NCI-H1105 treated with DMSO at 0.1 percent for 48 hours (cell line): Measurements from ENCODE around the gene ARHGAP40.

ENCODE experiments used
- DNase-seq: peaks from one replicate; lab custom pipeline; 2025; lab: John Stamatoyannopoulos, UW

The ARHGAP40 gene

DNA sequence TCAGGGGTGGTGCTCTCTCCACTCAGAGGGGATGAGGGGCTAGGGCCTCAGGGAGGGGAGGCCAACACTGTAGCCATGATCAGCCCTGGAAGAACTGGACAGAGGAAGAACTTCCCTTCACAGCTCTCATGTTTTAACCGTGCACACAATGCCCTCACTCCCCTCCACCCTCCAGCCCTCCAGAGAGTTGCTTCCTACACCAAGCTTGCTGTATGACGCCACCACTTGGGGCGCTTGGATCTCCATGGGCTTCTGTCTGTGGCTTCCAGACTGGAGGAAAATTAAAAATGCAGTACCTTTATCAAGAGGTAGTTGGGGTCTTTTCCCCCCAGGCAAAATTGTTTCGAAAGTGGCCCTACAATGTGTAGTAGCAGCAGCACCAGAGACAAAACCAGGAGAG is 48.4 kb downstream of the ARHGAP40 start:
- DNase-seq: no peak

GRCh38 chr20:38651154-38651553 is 49.5 kb downstream of the ARHGAP40 start:
- DNase-seq: no peak

DNA sequence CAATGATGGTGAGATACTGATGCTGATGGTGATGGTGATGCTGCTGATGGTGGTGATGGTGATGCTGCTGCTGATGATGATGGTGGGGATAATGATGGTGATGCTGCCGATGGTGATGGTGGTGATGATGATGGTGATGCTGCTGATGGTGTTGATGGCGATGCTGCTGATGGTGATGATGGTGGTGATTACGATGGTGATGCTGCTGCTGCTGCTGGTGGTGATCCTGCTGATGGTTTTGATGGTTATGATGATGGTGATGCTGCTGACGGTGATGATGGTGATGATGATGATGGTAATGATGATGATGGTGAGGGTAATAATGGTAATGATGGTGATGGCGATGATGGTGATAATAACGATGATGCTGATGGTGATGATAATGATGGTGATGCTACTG is 50.0 kb downstream of the ARHGAP40 start:
- DNase-seq: no peak

DNA sequence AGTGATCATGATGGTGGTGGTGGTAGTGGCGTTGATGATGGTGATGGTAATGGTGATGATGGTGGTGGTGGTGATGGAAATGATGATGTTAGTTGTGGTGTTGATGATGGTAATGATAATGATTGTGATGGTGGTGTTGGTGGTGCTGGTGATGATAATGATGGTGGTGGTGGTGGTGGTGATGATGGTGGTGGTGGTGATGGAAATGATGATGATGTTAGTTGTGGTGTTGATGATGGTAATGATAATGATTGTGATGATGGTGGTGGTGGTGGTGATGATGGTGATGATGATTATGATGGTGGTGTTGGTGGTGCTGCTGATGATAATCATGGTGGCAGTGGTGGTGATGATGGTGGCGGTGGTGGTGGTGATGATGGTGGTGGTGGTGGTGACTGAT is 51.4 kb downstream of the ARHGAP40 start:
- no peak for DNase-seq

DNA sequence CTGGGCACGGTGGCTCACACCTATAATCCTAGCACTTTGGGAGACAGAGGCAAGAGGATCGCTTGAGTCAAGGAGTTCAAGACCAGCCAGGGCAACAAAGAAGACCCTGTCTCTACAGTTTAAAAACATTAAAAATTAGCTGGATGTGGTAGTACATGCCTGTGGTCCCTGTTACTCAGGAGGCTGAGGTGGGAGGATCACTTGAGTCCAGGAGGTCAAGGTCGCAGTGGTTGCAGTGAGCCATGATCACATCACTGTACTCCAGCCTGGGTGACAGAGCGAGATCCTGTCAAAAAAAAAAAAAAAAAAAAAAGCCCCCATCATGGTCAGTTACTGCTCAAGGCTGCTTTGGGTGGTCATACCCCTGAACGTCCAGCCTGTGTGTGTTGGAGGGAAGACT is 55.8 kb downstream of the ARHGAP40 start:
- no peak for DNase-seq

- DNase-seq: peak; percentile 89
Observed at GRCh38 chr20:38658879-38659596, 57.4 kb downstream of the ARHGAP40 start.

- no peak for DNase-seq
Observed at GRCh38 chr20:38659597-38659880, 57.9 kb downstream of the ARHGAP40 start.

- DNase-seq: no peak
Observed at GRCh38 chr20:38660429-38660828, 58.8 kb downstream of the ARHGAP40 start.

- DNase-seq: no peak
Observed at GRCh38 chr20:38663660-38664059, 62.1 kb downstream of the ARHGAP40 start.

GRCh38 chr20:38664284-38664683 is 62.7 kb downstream of the ARHGAP40 start:
- DNase-seq: no peak

DNA sequence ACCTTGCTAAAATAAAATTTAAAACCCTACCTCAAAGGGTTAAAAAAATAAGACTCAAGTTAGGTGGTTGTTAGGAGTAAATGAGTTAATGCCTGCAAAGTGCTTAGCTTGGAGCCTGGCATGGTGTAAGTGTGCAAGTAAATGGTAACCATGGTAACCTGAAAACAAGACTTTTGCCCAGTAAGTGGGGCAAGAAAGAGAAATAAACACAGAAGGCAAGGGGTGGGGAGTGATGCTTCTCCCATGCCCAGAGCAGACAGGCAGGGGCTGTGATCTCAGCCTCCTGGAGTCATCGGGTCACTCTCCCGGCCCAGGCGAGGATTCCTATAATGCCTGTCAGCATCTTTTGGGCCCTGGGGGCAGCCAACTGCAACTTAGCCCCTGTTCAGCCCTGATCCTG is 63.5 kb downstream of the ARHGAP40 start:
- DNase-seq: no peak

GRCh38 chr20:38665506-38666285 is 64.1 kb downstream of the ARHGAP40 start:
- no peak for DNase-seq

DNA sequence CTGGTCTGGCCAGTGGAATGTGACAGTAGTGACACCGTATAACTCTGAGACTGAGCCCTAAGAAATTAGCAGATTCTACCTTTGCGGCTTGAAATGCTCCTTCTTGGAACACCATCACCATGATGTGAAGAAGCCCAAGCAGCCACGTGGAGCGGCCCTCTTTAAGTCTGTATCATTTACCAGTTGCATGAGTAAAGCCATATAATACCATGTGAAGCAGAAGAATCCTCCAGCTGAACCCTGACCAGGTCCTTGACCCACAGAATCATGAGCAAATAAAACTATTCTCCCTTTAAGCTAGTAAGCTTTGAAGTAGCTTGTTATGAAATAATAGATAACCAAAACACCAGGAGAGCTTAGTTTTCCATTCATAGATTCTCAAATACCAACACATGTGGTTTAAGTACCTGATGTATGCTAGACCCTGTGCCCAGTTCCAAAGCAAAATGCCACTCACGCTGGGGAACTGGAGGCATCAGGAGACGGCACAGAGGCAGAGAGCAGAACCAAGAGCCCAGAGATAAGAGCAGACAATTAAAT is 65.9 kb downstream of the ARHGAP40 start:
- DNase-seq: no peak

GRCh38 chr20:38669688-38670087 is 68.1 kb downstream of the ARHGAP40 start:
- DNase-seq: no peak

DNA sequence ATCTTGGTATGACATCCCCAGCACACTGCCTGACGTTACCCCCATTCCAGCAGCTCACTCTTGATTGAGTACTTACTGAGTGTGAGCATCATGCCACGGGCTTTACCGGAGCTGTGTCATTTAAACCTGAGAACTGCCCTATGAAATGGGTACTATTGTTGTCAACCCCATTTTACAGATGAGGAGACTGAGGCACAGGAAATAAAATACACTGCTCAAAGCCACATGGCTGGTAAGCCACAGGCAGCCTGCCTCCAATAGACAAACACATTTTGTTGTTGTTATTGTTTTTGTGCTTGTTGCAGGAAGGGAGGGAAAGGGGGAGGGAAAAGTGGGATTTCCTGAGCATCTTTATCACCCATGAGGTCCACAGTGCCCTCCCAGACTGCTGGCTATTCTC is 69.2 kb downstream of the ARHGAP40 start:
- no peak for DNase-seq

- peak; percentile 68 for DNase-seq
Observed at GRCh38 chr20:38671186-38671585, 69.6 kb downstream of the ARHGAP40 start.

GRCh38 chr20:38671701-38672292 is 70.2 kb downstream of the ARHGAP40 start:
- no peak for DNase-seq

- DNase-seq: no peak
Observed at GRCh38 chr20:38672504-38672903, 70.9 kb downstream of the ARHGAP40 start.

DNA sequence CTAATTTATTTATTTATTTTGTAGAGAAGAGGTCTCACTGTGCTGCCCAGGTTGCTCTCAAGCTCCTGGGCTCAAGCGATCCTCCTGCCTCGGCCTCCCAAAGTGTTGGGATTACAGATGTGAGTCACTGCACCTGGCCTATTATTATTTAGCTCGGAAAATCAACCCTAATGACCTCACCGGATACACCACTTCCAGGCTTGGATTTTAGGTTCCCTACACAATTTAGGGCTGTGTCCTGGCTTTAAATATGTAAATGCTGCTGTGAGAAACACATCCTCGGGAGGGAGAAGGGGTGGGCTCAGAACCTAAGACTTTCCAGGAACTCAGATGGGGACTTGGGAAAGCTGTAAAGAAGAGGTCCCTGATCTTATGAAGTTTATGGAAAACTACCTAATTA is 71.7 kb downstream of the ARHGAP40 start:
- DNase-seq: no peak

GRCh38 chr20:38673725-38674091 is 72.1 kb downstream of the ARHGAP40 start:
- no peak for DNase-seq

DNA sequence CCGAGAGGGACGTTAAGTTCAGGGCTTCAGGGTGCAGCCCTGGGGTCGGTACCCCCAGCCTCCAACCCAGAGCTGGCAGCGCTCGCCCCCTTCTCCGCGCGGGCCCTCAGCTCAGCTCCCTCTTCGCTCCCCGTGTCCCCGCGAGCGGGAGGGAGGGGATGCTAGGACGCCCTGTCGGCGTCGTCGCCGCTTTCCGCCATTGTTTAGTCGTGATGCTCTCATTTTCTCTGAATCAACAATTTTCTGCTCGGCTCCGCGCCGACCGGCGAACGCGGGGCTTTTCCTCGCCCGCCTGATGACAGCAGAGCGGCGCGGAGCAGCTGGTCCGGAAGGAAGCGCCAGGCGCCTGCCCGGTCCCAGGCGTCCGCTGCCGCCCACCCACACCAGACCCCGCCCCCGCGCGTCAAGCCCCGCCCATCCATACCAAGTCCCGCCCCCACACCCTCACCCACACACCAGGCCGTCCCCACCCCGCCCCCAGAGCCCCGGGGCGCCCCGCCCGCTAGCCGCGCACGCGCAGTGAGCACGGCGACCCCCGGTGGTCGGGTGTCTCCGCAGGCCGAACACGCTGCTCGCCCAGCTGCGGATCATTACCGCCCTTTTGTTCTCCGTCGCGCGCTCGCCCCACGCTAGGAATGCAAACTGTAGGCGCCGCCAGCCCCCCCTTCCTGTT is 72.6 kb downstream of the ARHGAP40 start:
- no peak for DNase-seq

DNA sequence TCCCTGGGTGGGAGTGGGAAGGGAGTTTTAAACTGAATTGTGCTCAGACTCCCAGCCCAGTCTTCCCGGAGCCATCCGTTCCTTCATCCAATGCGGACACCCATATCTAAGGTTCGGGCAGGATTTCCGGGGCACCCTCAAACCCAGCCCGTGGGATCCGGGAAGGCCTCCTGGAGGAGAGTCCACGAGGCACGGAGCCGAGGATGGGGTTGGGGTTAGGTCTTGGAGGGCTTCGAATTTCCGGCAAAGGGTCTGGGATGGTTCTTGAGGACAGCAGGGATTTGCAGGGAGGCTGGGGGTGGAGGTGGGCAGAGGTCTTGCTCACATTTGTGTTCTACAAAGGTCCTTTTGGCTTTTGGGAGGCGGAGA is 73.1 kb downstream of the ARHGAP40 start:
- DNase-seq: no peak

- no peak for DNase-seq
Observed at GRCh38 chr20:38676576-38676975, 75.0 kb downstream of the ARHGAP40 start.
